Neuron (in vitro differentiated cells): Measurements from ENCODE around the gene DCLK2.

Source experiments
- H2AFZ ChIP-seq: one replicate; pipeline ENCODE4 v1.6.1; 2013; ENCODE audit warnings: low read depth, mild to moderate bottlenecking, inconsistent platforms, low read length, moderate library complexity
- H3K27me3 ChIP-seq: one replicate; pipeline ENCODE4 v1.6.1; 2013; ENCODE audit warnings: low read length; ENCODE audit not compliant: insufficient read depth
- H3K36me3 ChIP-seq: one replicate; pipeline ENCODE4 v1.6.1; 2013; ENCODE audit warnings: low read length; ENCODE audit not compliant: insufficient read depth
- H3K4me1 ChIP-seq: one replicate; pipeline ENCODE4 v1.6.1; 2013; ENCODE audit warnings: low read length; ENCODE audit not compliant: insufficient read depth
- H3K4me3 ChIP-seq: 2 replicates; pipeline ENCODE4 v1.5.1; 2013; ENCODE audit warnings: mild to moderate bottlenecking, low read length, moderate library complexity
- H3K9me3 ChIP-seq: one replicate; pipeline ENCODE4 v1.6.1; 2013; ENCODE audit warnings: low read length

DCLK2 gene

DNA sequence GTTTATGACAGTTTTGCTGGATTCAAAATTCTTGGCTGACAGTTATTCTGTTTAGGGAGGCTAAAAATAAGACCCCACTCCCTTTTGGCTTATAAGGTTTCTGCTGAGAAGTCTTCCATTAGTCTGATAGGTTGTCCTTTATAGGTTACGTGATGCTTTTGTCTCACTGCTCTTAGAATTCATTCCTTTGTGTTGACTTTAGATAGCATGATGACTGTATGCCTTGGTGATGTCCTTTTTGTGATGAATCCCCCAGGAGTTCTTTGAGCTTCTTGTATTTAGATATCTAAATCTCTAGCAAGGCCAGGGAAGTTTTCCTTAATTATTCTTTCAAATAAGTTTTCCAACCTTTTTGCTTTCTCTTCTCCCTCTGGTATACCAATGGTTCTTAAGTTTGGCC is 36.4 kb downstream of the DCLK2 start:
- H3K27me3 ChIP-seq, result no peaks in the 10 kb centered on the region
- H3K4me1 ChIP-seq, result peaks cover 1% of the 10 kb centered on the region
- no peak overlapping the region for H3K4me3 ChIP-seq
- H3K36me3 ChIP-seq, result peaks cover 2% of the 10 kb centered on the region
- H3K9me3 ChIP-seq, result peaks cover 12% of the 10 kb centered on the region
- no peak overlapping the region for H2AFZ ChIP-seq

DNA sequence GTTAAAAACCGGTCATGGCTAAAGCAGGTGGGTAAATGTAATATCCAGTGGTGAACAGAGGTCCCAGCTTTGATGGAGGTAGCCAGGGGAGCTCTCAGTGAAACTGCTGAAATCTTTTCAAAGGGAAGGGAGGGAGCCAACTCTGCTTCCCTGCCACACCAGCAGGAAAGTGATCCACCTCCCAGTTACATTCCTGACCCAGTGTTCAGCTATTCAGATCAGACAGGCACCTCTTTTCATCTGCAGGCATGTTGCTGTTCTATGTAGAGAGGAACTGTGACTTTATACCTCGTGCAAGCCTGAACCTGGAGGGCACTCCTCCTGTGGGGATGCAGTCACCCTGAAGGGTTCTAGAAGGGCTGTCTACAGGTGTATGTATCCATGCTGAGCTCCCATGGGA is 37.6 kb downstream of the DCLK2 start:
- H3K36me3 ChIP-seq, result peaks cover under 1% of the 10 kb centered on the region
- no peak overlapping the region for H2AFZ ChIP-seq
- no peak overlapping the region for H3K4me3 ChIP-seq
- peaks cover 12% of the 10 kb centered on the region for H3K9me3 ChIP-seq
- no peaks in the 10 kb centered on the region for H3K27me3 ChIP-seq
- H3K4me1 ChIP-seq, result peaks cover 3% of the 10 kb centered on the region

DNA sequence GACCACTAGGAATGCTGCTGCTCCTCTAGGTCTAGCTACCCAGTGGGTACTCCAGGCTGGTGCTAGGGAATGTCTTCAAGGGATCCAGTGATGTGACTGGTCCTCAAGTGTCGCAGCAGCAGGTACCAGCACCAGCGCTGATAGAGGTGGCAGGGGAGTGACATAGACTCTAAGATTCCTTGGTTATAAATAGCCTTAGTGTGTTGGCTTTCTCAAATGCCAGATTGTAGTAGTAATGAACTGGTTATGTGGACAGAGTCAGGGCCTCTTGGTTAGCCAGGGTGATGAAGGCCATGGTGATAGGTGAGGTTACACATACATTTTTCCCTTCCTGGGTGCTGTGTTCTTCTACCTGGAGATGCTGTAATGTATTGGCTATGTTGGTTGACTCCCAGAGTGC is 38.3 kb downstream of the DCLK2 start:
- no peak overlapping the region for H2AFZ ChIP-seq
- no peak overlapping the region for H3K4me3 ChIP-seq
- peaks cover 16% of the 10 kb centered on the region for H3K9me3 ChIP-seq
- peaks cover 3% of the 10 kb centered on the region for H3K4me1 ChIP-seq
- H3K36me3 ChIP-seq, result peaks cover 2% of the 10 kb centered on the region
- H3K27me3 ChIP-seq, result no peaks in the 10 kb centered on the region

DNA sequence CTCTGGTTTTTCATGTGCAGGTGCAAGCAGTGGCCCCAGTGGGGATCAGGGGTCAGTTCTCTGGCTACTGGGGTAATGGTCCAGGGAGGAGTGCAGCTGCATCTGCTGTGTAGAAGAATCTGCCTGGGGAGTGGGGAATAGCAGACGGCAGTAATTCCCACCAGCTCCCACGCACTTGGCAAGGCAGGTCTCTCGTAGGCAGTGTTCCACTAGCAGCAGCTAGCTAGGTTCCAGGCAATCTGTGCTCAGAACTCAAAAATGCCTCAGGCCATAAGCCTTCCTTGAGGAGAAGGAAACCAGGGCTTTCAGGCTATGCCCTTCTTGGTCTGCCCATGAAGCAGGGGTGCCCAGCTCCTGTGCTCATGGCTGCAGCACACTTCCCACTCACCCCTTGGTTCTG is 38.8 kb downstream of the DCLK2 start:
- Histone ChIP-seq H2AFZ (no peak overlapping the region), H3K4me1 (peaks cover 3% of the 10 kb centered on the region), H3K9me3 (peaks cover 20% of the 10 kb centered on the region), H3K36me3 (peaks cover 3% of the 10 kb centered on the region), H3K27me3 (no peaks in the 10 kb centered on the region), H3K4me3 (no peak overlapping the region)

DNA sequence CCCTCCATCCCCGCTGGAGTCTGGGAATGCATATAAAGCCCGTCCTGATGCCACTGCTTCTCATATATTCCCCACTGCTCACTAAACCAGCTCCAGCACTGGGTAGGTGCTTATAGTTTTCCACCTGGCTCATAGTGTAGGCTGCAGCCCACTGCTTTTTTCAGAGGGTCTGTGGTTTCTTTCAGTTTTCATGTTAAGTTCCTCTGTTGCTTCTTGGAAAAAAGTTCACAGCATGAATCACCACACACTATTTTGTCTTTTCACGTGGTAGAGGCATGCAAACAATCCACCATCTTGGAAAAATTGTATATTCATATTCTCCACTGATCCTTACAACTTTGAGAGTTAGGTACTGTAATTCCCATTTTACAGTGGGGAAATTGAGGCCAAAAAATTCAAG is 39.4 kb downstream of the DCLK2 start:
- Histone ChIP-seq H3K27me3 (no peaks in the 10 kb centered on the region), H3K36me3 (peaks cover 5% of the 10 kb centered on the region), H3K9me3 (peaks cover 25% of the 10 kb centered on the region), H3K4me1 (peaks cover 3% of the 10 kb centered on the region), H3K4me3 (no peak overlapping the region), H2AFZ (no peak overlapping the region)

DNA sequence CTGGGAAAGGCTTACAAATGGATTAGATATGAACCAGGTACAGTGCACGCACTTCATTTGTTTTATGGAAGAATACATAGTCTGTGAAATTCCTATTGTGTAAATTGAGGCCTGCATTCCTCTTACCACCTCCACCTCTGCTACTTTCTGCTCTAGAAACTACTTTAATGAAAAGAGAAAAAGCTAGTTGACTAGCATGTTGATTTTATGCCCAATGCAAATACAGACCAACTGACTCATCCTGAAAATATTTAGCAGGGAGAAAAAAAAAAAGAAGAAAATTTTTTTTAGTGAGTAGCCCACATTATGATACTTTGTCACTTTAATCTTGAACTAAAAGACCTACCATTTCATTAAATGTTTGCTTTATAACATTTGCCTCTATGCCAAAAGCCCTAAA is 41.2 kb downstream of the DCLK2 start:
- Histone ChIP-seq H3K4me3 (no peak overlapping the region), H3K27me3 (no peaks in the 10 kb centered on the region), H3K4me1 (peaks cover 3% of the 10 kb centered on the region), H2AFZ (no peak overlapping the region), H3K36me3 (peaks cover 11% of the 10 kb centered on the region), H3K9me3 (peaks cover 27% of the 10 kb centered on the region)

DNA sequence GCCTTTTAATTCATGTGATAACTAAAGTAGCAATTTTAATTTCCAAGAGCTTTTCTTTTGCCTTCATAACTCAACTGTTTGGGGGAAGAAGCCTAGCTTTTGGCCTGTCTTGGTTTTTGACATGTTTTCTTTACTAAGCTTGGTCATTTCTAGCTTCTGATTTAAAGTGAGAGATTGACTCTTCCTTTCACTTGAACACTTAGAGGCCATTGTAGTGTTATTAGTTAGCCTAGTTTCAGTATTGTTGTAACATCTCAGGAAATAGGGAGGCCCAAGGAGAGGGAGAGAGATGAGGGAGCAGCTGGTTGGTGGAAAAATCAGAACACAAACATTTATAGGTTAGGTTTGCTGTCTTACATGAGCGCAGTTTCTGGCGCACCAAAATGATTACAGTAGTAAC is 44.8 kb downstream of the DCLK2 start:
- Histone ChIP-seq H3K4me1 (peaks cover 3% of the 10 kb centered on the region), H3K27me3 (no peaks in the 10 kb centered on the region), H3K4me3 (no peak overlapping the region), H3K36me3 (peaks cover 11% of the 10 kb centered on the region), H3K9me3 (peaks cover 18% of the 10 kb centered on the region), H2AFZ (no peak overlapping the region)

DNA sequence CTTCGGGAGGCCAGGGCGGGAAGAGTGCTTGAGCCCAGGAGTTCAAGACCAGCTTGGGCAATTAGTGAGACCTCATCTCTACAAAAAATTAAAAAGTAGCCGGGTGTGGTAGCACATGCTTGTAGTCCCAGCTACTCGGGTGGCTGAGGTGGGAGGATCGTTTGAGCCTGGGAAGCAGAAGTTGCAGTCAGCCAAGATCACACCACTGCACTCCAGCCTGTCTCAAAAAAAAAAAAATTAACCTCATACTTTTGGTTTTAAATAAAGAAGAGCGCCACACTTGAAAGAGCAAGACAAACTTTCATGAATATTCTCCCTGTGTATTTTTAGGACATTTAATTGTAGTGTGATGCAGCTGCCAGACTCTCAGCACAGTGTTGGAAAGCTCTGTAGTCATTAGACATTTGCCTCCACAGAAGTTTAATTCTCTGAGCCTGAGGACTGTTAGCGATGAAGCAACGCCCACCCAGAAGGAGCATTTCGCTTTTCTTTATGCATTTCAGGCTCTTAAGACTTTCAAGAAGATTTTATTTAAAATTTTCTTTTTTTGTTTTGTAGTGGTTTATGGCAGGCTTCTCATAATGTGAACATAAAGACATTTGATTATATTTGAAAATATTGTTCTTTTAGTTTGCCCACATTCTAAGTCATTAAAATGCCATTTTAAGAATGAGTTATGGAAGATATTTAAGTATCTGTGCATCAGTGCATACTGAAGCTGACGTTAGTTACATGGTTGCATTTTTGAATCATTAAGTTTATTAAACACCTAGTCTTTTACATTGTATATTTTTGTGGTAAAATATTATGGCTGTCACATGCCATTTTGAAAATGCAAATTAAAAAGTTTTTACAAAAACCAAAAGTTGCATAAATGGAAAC is 45.8 kb downstream of the DCLK2 start:
- Histone ChIP-seq H3K4me1 (peaks cover 3% of the 10 kb centered on the region), H3K4me3 (no peak overlapping the region), H3K9me3 (peaks cover 18% of the 10 kb centered on the region), H3K36me3 (peaks cover 11% of the 10 kb centered on the region), H2AFZ (no peak overlapping the region), H3K27me3 (no peaks in the 10 kb centered on the region)

DNA sequence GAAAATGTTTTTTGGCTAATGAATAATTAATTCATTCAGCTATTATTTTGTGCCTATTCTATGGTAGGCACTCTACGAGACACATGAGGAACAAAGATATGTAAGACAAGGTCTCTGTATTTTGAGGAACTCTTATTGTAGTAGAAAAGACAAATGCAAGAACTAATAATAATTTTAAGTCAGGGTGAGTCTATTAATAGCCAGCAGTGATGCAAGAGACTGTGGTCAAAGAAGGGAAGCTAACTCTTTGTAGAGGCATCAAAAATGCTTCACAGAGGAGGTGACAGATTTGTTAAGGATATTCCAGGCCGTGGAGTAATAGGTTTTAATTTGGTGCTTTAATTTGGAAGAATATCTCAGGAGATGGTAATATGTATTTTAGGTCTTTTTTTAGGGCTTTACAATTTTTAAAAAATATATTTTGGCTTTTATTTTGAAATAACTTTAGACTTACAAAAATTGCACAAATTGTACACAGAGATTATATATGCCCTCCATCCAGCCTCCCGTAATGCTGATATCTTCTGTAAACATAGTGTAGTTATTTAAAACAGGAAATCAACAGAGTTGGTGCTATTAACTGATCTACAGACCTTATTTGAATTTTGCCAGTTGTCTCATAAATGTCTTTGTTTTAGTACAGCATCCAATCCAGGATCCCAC is 48.1 kb downstream of the DCLK2 start:
- Histone ChIP-seq H3K9me3 (peaks cover 16% of the 10 kb centered on the region), H3K27me3 (no peaks in the 10 kb centered on the region), H3K36me3 (peaks cover 11% of the 10 kb centered on the region), H3K4me1 (no peaks in the 10 kb centered on the region), H2AFZ (no peak overlapping the region), H3K4me3 (no peak overlapping the region)

DNA sequence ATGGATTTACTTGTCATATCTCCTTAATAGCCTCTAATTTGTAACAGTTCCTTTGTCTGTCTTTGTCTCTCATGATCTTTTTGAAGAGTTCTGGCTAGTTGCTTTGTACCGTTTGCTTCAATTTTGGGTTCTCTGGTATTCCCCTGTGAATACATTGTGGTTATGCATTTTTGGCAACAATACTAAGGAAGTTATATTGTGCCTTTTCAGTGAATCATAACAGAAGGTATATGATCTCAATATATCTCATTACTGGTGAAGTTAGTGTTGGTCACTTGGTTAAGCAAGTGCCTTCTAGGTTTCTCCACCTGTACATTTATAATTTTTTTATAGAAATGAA is 48.6 kb downstream of the DCLK2 start:
- Histone ChIP-seq H3K36me3 (peaks cover 8% of the 10 kb centered on the region), H2AFZ (no peak overlapping the region), H3K27me3 (no peaks in the 10 kb centered on the region), H3K4me3 (no peak overlapping the region), H3K4me1 (no peaks in the 10 kb centered on the region), H3K9me3 (peaks cover 10% of the 10 kb centered on the region)

DNA sequence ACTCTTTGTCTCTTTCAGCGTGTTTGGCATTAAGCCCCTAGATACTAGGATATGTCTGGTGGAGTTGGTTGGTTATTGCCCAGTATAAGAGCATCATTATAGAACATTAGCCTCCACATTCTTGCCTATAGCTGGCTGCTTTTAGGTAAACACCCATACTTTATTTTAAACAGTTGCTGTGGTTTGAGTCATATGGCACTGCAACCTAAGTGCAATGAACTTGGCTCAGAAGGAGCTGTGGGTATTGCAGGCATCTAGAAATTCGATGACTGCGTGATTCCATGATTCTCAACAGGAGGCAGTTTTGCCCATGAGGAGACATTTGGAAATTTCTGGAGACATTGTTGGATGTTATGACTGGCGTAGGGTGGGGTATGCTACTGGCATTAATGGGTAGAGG is 49.5 kb downstream of the DCLK2 start:
- peaks cover 4% of the 10 kb centered on the region for H3K36me3 ChIP-seq
- H3K4me3 ChIP-seq, result no peak overlapping the region
- no peaks in the 10 kb centered on the region for H3K27me3 ChIP-seq
- H2AFZ ChIP-seq, result no peak overlapping the region
- no peaks in the 10 kb centered on the region for H3K4me1 ChIP-seq
- H3K9me3 ChIP-seq, result peaks cover 4% of the 10 kb centered on the region

DNA sequence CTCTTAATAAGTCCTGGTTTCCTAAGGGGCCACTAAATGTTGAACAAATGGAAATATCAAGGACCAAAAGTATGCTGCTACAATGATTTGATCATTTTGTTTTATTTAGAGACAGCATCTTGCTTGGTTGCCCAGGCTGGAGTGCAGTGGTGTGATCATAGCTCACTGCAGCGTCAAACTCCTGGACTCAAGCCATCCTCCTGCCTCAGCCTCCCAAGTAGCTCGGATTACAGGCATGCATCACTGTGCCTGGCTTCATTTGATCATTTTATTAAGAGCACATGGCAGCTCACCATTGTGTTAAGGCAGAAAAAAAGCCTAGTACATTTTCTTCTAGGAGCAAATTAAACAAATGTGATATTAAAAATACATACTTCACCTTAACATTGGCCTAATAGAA is 52.7 kb downstream of the DCLK2 start:
- no peak overlapping the region for H3K4me3 ChIP-seq
- no peaks in the 10 kb centered on the region for H3K27me3 ChIP-seq
- peaks cover 2% of the 10 kb centered on the region for H3K9me3 ChIP-seq
- no peak overlapping the region for H2AFZ ChIP-seq
- H3K36me3 ChIP-seq, result peaks cover 6% of the 10 kb centered on the region
- H3K4me1 ChIP-seq, result no peaks in the 10 kb centered on the region

DNA sequence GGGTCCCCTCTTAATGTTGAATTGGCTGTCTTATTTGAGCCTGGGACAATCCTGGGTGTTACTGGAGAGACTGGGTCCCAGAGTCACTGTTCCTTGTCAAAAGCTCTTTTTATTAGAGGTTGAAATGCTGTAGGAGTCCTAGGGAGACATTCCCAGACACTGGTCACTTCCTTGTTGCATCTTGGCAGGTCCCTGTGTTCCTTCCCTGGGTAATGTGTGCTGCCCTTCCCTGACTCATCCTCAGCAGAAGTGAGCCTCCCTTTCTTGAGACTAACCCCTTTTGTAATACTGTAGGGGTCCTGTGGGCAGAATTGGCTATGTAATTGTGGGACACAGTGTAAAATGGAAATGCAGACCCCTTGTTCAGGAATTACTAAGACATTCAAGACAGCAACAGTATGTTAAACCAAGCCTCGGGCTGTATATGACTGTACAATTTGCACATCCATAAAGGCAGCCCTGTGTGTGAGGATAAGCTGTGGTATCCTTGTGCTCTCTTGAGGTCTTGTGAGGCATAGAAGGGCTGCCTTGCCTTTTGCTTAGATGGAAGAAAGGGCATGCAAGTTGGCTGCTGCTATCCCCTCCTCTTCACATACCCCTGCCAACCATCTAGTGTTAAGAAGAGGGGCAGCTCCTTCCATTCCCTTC is 53.5 kb downstream of the DCLK2 start:
- H3K4me3 ChIP-seq, result no peak overlapping the region
- peaks cover 2% of the 10 kb centered on the region for H3K9me3 ChIP-seq
- no peaks in the 10 kb centered on the region for H3K27me3 ChIP-seq
- H2AFZ ChIP-seq, result no peak overlapping the region
- H3K36me3 ChIP-seq, result peaks cover 10% of the 10 kb centered on the region
- H3K4me1 ChIP-seq, result no peaks in the 10 kb centered on the region
